Small intestine (tissue), 7 donors: ENCODE results near the gene COPS4. TPM values are rescaled to one million over a fixed set of nuclear protein-coding genes. Genes with fewer than 3 reads are reported as not detected.
"Not testable (repeated sequence)": the region's sequence is repeated elsewhere in the genome, so short reads cannot be mapped to it uniquely, and the experiment has no call there.

Source experiments
- DNase-seq, 2 donors: peaks; one replicate each; pipeline versions ENCODE4 v3.0.0 to v3.0.0-alpha.2; 2013
- FAIRE-seq: peaks from 2 replicates; lab custom pipeline; 2012; peaks lifted over from hg19 to GRCh38; lab: Jason Lieb, UNC
- H3K27ac ChIP-seq, 3 donors: one replicate each; pipeline ENCODE4 v1.5.1; 2013; ENCODE audit warnings: low read length in 2 of 3, mild to moderate bottlenecking in 2 of 3, control low read depth in 1 of 3, inconsistent platforms in 1 of 3, low read depth in 1 of 3, moderate library complexity in 1 of 3
- H3K27me3 ChIP-seq, 3 donors: one replicate each; pipeline ENCODE4 v1.6.1; 2013; ENCODE audit warnings: low read length in 3 of 3, inconsistent platforms in 1 of 3; ENCODE audit not compliant: control insufficient read depth in 3 of 3, insufficient read depth in 3 of 3
- H3K36me3 ChIP-seq, 3 donors: one replicate each; pipeline ENCODE4 v1.6.1; 2013; ENCODE audit warnings: low read length in 3 of 3, inconsistent platforms in 1 of 3, low read depth in 1 of 3, mild to moderate bottlenecking in 1 of 3, moderate library complexity in 1 of 3; ENCODE audit not compliant: control insufficient read depth in 3 of 3, insufficient read depth in 2 of 3
- H3K4me1 ChIP-seq, 3 donors: one replicate each; pipeline ENCODE4 v1.6.1; 2013; ENCODE audit warnings: low read length in 2 of 3, inconsistent platforms in 1 of 3, low read depth in 1 of 3, mild to moderate bottlenecking in 1 of 3, moderate library complexity in 1 of 3; ENCODE audit not compliant: control insufficient read depth in 3 of 3, insufficient read depth in 2 of 3
- H3K4me3 ChIP-seq, 3 donors: one replicate each; pipeline ENCODE4 v1.5.1; 2013; ENCODE audit warnings: low read length in 3 of 3, control low read depth in 1 of 3, inconsistent platforms in 1 of 3, low read depth in 1 of 3, mild to moderate bottlenecking in 1 of 3, moderate library complexity in 1 of 3
- H3K9me3 ChIP-seq, 2 donors: one replicate each; pipeline ENCODE4 v1.6.1; 2013; ENCODE audit warnings: low read depth in 1 of 2, low read length in 1 of 2; ENCODE audit not compliant: control insufficient read depth in 2 of 2, insufficient read depth in 1 of 2
- WGBS, 3 donors: extraction: QIAGEN DNeasy Blood & Tissue Kit; methylation state at CpG; one replicate each; pipeline ENCODE4 v1.1.7; 2013; 5-methylcytosine and 5-hydroxymethylcytosine counted together
- polyA plus RNA-seq, 4 donors: library from polyadenylated mRNA; stranded (reverse) in 3 of 4; unstranded in 1 of 4; fragments of 200-250 nt in 3 of 4; fragments of 120-200 nt in 1 of 4; gene quantifications; one replicate each; pipeline versions ENCODE4 v1.2.1 to v1.2.3, GENCODE V29; 2013
- donor health status: healthy with polysubstance abuse.
- donor health status: control.
- donor health status: control.
- donor health status: Bipolar disorder and iron deficiency.
- donor health status: healthy.

COPS4 gene
- polyA plus RNA-seq, 4 donors, result 23.5 to 46.9 (median 31.4) TPM

DNA sequence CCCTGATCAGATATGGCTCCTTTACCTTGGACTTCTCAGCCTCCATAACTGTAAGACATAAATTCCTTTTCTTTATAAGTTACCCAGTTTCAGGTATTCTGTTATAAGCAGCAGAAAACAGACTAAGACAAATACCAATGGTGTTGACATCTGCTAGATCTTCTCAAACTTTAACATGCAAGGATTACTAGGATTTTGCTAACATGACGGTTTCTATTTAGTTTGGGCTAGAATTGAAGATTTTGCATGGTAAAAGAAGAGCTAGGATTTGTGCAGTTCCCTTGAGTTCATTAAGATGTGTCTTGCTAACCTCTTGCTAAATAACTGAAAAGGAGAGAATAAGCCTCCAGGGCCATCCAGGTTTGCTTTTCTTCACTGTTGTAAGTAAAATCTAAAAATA, 5.3 kb upstream of the COPS4 start:
- no peak overlapping the region for H3K27ac ChIP-seq
- WGBS, 3 donors, result 81 to 89% (median 85%) methylated on average over 1 of the region's 1 CpG
- FAIRE-seq (no peak), DNase-seq (no peak)
- H3K27me3 ChIP-seq, result no peaks in the 10 kb centered on the region
- H3K9me3 ChIP-seq, result peaks cover 0 to 11% of the 10 kb centered on the region in 2 donors
- H3K36me3 ChIP-seq, result no peaks in the 10 kb centered on the region
- no peaks in the 10 kb centered on the region for H3K4me1 ChIP-seq
- no peak overlapping the region for H3K4me3 ChIP-seq

GRCh38 chr4:83036991-83037665, 2.1 kb downstream of the COPS4 start:
- H3K4me1 ChIP-seq, result peaks cover 4 to 11% (median 10%) of the 10 kb centered on the region in 3 donors
- no peaks in the 10 kb centered on the region for H3K27me3 ChIP-seq
- H3K9me3 ChIP-seq, result no peaks in the 10 kb centered on the region
- whole genome bisulfite sequencing, 3 donors, result 38 to 64% (median 48%) methylated on average over 5 of the region's 5 CpGs
- DNase-seq (peak; percentile 14 to 22), FAIRE-seq (no peak)
- H3K4me3 ChIP-seq, result no peak overlapping the region
- H3K27ac ChIP-seq, result no peak overlapping the region
- peaks cover 0 to 6% (median 0%) of the 10 kb centered on the region in 3 donors for H3K36me3 ChIP-seq

DNA sequence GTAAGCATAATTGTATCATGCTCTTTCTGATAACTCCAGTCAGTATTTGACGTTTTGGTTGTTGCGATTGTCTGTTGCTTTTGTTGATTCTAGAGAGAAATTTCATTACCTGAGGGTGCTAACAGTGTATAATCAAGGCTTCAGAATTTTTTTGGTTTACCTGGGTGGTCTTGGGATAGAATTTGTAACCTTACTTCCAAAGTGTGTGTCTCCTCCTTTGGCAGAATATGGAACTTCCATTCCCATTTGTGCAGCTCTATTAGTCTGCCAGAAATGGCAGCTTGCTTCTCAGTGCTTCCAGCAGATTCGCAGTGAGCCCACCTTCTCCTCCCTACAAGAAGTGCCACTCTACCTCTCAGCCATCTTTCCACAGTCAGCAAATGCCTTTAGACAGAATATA, 5.3 kb downstream of the COPS4 start:
- FAIRE-seq (no peak), DNase-seq (no peak)
- H3K36me3 ChIP-seq, result peaks cover 0 to 16% (median 0%) of the 10 kb centered on the region in 3 donors
- no peak overlapping the region for H3K4me3 ChIP-seq
- no peaks in the 10 kb centered on the region for H3K9me3 ChIP-seq
- H3K27ac ChIP-seq, result no peak overlapping the region
- 88 to 90% (median 88%) methylated on average over 3 of the region's 3 CpGs for WGBS, 3 donors
- peaks cover 4 to 11% (median 10%) of the 10 kb centered on the region in 3 donors for H3K4me1 ChIP-seq
- no peaks in the 10 kb centered on the region for H3K27me3 ChIP-seq

- not testable (repeated sequence) for H3K27ac ChIP-seq, FAIRE-seq, DNase-seq, H3K4me1 ChIP-seq, H3K9me3 ChIP-seq, H3K4me3 ChIP-seq, H3K27me3 ChIP-seq
- peaks cover 0 to 23% (median 0%) of the 10 kb centered on the region in 3 donors for H3K36me3 ChIP-seq
- 93 to 100% (median 98%) methylated on average over 2 of the region's 2 CpGs for WGBS, 3 donors
Measured at GRCh38 chr4:83043157-83043556, 8.2 kb downstream of the COPS4 start.

- no peaks in the 10 kb centered on the region for H3K9me3 ChIP-seq
- no peak for FAIRE-seq
- H3K36me3 ChIP-seq, result peaks cover 0 to 26% (median 0%) of the 10 kb centered on the region in 3 donors
- no peak overlapping the region for H3K4me3 ChIP-seq
- 91 to 92% (median 92%) methylated on average over 14 of the region's 14 CpGs for WGBS, 3 donors
- no peaks in the 10 kb centered on the region for H3K4me1 ChIP-seq
- no peak for DNase-seq
- H3K27ac ChIP-seq, result no peak overlapping the region
- H3K27me3 ChIP-seq, result no peaks in the 10 kb centered on the region
Measured at GRCh38 chr4:83043801-83044407, 8.9 kb downstream of the COPS4 start.

DNA sequence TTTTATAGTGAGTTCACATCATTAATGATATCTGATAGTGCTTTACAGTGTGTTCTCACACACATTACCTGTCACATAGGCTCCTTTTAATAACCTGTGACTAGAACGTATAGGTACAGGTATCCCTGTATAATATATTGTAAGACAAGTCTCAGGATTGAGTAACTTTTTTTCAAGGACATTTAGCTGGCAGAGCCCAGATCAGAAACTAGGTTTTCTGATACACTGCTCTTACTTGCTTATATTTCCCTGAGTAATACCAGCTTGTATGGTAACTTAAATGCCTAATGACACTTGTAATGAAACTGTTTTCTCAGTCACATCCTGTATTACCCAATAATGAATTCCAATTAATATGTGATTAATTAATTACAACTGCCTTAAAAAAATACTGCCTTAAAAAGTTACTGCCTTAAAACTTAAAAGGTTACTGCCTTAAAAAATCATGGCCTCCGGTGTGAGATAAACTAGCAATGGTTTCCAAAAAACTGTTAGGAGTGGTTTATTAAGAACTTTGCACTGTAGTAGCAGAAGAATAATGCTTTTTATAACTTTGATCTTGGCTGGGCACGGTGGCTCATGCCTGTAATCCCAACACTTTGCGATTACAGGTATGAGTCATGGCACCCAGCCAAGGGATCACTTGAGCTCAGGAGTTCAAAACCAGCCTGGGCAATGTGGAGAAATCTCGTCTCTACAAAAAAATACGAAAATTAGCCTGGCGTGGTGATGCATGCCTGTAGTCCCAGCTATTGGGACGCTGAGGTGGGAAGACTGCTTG, 11.9 kb downstream of the COPS4 start:
- peaks cover 3 to 31% (median 5%) of the 10 kb centered on the region in 3 donors for H3K36me3 ChIP-seq
- H3K27ac ChIP-seq, result peak overlapping the region in 1 of 3 donors; percentile 74
- H3K27me3 ChIP-seq, result no peaks in the 10 kb centered on the region
- DNase-seq (peak; percentile 5 to 93), FAIRE-seq (no peak)
- H3K4me3 ChIP-seq, result no peak overlapping the region
- 18 to 69% (median 53%) methylated on average over 8 of the region's 8 CpGs for WGBS, 3 donors
- H3K4me1 ChIP-seq, result no peaks in the 10 kb centered on the region
- H3K9me3 ChIP-seq, result no peaks in the 10 kb centered on the region

DNA sequence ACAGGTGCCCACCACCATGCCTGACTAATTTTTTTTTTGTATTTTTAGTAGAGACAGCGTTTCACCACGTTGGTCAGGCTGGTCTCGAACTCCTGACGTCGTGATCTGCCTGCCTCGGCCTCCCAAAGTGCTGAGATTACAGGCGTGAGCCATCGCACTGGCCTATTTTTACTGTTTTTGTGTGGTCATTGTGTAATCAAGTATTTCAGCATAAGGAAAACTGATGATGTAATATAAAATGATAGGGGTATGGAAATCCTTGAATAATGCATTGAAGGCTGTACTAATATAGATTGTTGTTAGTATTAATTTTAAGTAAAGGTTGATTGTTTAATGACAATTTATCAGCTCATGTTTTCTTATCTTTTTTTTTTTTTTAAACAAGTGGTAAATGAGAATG, 13.8 kb downstream of the COPS4 start:
- H3K27ac ChIP-seq, H3K4me1 ChIP-seq, H3K9me3 ChIP-seq, FAIRE-seq, H3K27me3 ChIP-seq, DNase-seq, H3K4me3 ChIP-seq: not testable (repeated sequence)
- H3K36me3 ChIP-seq, result peaks cover 4 to 28% (median 10%) of the 10 kb centered on the region in 3 donors
- WGBS, 3 donors, result 93 to 98% (median 93%) methylated on average over 8 of the region's 8 CpGs

DNA sequence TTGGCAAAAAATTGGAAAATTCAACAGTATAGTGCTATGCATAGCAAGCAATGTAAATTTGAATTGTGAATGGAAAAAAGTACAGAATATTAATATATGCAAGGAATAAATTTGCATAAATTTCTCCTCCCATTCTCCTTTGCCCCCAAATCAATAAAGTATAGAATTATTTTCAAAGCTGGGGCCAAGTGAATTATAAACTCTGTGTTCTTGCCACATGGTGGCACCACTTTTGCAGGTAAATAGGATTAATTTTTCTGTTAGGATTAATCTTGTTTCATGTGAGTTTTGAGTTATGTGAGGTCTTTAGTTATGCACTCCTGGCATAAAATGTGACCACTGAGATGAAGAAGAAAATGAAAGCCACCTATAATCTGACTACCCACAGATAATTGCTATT, 19.9 kb downstream of the COPS4 start:
- Histone ChIP-seq H3K9me3 (no peaks in the 10 kb centered on the region), H3K27me3 (no peaks in the 10 kb centered on the region), H3K4me3 (no peak overlapping the region), H3K36me3 (peaks cover 4 to 27% (median 10%) of the 10 kb centered on the region in 3 donors), H3K4me1 (no peaks in the 10 kb centered on the region), H3K27ac (no peak overlapping the region)
- peak in 1 of 2 donors; percentile 24 for DNase-seq
- no peak for FAIRE-seq
